ENCODE results near the gene CLCN2. TPM values are rescaled to one million over a fixed set of nuclear protein-coding genes. Genes with fewer than 3 reads are reported as not detected.

CLCN2 gene
- total RNA-seq, 1 donor from 2014 or later = 8.4 TPM

DNA sequence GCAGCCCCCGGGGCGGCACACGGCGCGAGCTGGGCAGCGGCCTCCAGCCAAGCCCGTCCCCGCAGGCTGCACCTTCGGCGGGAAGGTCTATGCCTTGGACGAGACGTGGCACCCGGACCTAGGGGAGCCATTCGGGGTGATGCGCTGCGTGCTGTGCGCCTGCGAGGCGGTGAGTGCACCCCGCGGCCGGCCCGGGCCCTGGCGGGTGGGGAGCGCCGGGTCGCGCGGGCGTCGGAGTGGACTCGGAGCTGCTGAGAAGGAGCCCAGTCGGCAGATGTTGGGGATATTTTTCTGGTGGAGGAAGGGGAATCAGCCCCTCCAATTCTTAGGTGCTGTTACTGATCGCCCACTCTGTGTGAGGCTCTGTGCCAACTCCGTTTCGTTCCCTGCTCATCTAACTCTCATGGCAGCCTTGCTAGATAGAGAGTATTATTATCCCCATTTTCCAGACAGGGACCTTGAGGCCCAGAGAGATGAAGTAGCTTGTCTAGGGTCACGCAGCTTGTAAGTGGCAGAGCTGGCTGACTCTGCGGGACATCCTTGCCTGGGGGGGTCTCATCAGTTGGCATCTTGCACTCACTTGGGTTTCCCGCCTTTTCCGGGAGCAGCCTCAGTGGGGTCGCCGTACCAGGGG lies 19.3 kb upstream of the CLCN2 start:
- no peak for DNase-seq

DNA sequence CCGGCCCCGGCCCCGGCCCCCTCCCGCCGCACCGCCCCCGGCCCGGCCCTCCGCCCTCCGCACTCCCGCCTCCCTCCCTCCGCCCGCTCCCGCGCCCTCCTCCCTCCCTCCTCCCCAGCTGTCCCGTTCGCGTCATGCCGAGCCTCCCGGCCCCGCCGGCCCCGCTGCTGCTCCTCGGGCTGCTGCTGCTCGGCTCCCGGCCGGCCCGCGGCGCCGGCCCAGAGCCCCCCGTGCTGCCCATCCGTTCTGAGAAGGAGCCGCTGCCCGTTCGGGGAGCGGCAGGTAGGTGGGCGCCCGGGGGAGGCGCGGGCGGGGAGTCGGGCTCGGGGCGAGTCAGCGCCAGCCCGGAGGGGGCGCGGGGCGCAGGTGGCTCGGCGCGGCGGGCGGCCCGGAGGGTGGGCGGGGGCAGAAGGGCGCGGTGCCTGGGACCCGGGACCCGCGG lies 18.8 kb upstream of the CLCN2 start:
- DNase-seq = peak; percentile 37

DNA sequence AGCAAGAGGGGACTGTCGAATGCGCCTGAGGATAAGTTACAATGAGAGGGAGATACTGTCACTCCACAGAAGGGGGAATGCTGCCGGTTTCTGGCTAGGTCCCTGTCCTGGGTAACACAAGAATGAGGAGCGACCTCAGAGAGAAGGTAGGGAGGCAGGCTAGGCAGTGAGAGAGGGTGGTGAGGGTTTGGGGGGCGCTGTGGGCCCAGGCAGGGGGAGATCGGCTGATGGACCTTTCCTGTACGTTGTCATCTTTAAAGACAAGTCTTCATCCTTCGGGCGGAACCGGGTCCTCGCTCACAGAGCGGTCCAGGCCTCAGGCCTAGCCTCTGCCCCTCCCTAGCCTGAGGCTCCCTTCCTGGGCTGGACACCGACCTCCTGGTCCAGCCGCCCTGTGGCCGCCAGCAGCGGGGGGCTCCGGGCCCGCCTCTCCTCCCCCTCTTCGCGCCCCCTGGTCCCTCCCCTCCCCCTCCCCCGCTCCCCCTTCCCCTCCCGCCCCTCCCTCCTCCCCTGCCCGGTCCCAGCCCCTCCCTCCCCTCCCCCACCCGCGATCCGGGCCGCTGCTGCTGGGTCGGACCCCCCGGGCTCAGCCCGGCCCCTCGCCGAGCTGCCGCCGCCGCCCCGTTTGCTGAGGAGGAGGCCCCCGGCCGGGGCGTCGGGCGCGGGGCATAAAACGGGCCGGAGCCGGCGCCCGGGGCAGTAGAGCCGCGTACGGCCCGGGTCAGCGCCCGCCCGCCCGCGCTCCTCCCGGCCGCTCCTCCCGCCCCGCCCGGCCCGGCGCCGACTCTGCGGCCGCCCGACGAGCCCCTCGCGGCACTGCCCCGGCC lies 18.2 kb upstream of the CLCN2 start, which contains the start of gene CHRD:
Gene CHRD (plus strand): TSS at position 697 of the 827 bp plus-strand sequence. CDS start 265 bp downstream, outside the sequence.
- no peak for DNase-seq

DNA sequence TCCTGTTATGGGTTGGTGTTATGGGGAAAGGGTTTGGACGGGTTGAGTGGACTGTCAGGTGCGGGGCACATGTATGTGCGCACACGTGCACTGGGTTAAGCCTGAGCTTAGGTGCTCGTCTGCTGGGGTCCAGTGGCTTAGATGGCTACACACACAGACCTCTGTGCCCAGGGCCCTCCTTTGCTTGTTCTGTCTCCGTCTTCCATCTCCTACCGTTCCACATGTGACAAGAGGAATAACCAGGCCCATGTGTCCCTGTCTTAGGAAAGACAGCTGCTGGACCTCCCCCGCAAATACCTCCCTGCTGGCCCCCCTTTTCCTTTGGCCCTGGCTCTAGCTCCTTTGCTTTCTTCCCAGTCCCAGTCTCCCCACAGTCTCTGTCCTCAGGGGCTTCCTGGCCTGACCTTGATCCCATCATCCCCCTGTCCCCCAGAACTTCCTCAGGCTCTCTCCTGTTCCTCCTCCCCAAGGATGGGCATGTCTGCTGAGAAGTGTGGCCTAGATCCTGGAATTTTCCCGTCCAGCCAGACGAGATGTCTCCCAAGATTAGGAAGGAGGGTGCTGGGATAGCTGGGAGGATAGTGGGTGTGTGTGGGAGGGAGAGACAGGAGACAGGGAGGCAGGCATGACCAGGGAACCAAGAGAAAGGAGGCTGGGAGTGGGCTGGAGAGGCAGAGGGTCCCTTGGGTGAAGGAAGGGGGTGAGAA lies 17.4 kb upstream of the CLCN2 start:
- DNase-seq = no peak

DNA sequence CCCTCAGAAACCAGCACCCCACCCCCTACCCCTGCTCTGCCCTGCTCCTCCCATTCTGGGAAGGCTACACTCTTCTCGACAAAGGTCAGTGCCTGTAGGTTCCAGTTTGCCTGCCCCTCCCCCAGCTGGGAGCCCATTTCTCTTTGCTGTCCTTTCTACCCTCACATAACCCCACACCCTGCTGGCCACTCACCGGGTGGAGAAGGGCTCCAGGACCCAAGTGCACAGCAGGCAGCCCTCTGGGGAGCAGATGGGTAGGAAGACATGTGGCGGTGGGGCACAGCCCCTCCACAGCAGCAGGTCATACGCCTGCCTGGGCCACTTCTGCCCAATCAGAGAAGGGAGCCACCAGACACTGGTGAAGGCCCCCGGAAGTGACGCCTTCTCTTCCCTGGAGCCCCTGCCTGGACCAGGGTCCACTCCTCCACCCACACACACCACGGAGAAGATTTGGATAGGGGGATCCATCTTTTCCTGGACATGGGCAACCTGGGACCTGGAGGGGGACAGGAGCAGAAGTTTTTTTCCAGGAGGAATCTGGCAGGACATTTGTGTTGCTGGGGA lies 16.6 kb upstream of the CLCN2 start, which contains the start of gene THPO:
Gene THPO (minus strand): TSS at position 326 of the 564 bp plus-strand sequence. CDS start 1,948 bp downstream, outside the sequence.
- DNase-seq = no peak

DNA sequence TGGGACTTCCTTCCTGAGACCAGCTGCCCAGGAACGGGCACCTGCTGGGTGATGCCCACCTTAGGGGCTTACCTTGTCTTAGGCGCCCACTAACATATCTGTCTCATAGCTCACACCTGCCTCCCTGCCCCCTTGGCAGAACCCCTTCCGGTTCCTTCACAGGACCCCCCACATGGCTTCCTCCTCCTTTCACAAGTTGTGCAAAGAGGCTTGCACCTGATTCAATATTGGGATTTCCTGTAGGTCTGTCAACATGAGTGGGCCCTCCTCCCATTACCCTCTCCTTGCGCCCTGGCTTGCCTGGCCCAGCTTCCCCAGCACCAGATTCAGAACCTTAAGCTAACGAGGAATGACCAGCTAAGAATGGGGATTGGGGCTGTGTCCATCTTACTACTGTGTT lies 16.0 kb upstream of the CLCN2 start:
- DNase-seq = no peak

DNA sequence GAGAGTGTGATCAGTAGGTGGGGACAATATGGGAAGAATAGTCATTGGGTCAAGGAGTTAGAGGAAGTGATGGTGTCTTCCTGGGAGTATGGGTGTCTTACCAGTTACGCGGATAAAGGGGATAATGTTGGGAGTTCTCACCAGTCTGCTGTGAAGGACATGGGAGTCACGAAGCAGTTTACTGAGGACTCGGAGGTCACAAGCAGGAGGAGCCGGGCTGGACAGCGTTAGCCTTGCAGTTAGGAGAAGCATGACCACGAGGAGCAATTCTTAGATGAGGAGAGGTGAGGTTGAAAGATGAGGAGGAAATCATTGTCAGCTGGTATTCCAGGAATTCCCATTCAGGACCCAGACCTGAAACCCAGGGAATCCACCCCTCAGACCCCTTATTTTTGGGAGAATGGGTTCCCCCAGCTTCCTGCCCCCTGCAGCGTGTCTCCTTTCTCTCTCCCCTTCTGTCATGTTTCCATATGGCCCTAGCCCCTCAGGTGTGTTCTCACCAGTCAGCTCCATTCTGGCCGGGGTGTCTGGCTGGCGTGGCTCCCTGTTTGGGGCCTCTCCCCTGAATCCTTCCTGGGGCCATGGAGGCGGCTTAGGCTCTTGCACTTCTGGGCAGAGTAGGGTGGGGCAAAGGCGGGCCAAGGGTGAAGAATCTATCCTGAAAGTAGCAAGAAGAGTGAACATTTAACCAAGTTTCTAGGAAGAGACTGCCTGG lies 14.5 kb upstream of the CLCN2 start:
- no peak for DNase-seq

DNA sequence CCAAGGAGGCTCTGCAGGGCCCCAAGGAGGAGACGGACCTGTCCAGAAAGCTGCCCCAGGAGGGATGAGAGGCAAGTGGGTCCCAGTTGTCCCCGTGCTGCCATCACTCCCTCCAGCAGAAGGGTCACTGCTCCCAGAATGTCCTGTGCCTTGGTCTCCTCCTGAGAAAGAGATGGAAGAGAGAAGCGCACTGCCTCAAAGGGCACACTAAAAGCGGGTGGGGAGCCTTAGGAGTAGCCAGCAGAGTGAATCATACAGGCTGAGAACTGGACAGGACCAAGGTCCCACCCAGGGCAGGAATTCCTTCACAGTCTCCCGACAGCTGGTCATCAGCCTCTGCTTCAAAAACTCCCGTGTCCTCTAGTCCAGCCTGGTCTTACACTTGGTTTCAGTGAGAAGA lies 12.0 kb upstream of the CLCN2 start:
- no peak for DNase-seq

DNA sequence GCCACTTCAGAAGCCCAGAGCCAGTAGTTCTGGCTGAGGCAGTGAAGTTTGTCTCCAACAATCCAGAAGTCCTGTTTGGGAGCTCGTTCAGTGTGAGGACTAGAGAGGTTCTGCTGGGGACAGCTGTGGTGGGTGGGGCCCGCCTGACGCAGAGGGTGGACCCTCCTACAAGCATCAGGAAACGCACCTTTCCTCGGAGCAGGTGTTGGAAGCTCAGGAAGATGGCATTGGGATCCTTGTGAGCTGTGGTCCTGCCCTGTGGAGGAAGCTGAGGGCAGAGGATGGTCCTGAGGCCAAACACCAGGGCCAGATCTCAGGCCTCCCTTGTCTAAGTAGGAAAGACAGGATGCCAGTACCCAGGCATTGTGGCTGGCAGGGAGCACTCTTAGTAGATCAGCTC lies 11.5 kb upstream of the CLCN2 start:
- DNase-seq = no peak

DNA sequence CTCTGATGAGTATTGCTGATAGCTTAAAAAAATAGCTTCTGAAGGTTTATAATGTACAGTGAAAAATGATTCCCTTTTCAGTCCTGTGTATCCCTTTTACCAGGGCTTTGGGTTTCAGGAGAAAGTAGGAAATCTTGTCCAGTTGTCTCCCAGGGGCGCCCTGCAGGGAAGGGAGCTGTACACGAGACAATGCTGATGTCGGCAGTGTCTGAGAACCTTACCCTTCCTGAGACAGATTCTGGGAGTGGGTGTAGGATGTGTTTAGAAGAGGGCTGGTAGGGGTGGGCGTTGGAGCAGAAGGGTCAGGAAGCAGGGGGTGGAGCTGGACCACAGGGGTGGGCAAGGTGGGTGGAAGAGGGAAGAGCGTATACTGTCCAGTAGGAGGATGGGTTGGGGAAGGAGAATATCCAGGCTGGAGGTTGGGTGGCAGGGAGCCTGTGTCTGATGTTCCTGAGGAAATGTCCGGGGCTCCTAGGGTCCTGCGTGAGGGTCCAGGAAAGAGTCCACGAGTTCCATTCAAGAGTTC lies 11.0 kb upstream of the CLCN2 start:
- DNase-seq = no peak

DNA sequence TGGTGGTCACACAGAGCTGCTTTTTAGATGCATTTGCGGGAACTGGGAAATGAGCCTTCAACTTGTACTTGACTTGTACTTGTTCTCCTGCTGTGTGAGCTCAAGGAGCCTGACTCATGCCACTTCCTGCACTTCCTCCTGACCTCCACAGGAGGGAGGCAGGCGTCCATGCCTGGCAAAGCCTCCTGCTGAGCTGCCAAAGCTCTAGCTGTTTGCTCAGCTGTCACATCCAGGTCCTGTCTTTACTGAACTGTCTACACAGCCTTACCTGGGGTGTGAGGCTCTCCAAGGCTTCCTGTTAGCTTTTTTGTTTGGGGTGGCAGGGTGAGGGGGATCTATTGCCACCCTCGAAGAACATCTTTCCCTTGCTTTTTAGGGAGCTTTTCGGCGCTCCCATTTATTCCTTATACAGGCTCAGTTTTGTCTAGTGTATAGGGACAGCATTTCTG lies 10.2 kb upstream of the CLCN2 start:
- peak; percentile 71 for DNase-seq

DNA sequence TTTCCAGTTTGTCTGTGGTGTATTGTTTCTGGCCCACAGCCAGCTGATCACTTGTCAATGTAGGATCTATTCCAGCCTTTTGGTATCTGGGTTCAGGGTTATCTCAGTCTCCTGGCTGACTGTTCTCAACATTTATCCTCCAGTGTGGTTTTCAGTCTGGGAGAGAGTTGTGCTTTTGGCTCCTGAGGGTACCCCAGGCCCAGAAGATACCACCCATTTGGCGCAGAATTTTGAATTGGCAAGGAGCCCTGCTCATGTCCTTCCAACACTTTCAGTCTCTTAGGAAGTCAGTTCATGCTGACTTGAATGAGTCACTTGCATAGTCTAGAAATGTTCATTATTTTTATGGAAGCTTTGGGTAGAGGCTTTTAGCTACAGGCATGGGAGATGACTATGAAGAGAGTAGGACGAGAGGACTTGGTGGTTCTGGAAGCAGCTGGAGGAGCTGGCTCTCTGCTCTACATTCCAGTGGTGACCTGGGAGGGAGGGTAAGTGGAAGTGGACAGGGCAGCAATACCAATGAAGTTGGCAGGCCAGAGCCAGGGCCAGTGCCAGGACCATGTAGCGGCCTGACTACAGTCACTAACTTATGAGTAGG lies 7.3 kb upstream of the CLCN2 start:
- no peak for DNase-seq

DNA sequence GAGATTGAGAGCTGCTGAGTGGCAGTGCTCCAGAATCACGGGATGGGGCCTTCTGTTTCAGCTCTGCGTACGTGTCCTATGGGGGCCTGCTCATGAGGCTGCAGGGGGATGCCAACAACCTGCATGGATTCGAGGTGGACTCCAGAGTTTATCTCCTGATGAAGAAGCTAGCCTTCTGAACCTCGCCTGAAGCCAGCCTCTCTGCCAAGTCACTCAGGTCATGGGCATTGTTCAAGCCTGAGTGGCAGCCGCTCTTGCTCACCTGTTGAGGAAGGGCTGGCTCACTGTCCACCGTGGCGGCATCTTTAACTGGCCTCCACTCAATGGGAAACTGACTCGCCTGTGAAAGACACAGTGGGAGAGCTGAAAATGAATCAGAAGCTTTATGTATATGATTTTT lies 6.7 kb upstream of the CLCN2 start:
- DNase-seq = no peak

DNA sequence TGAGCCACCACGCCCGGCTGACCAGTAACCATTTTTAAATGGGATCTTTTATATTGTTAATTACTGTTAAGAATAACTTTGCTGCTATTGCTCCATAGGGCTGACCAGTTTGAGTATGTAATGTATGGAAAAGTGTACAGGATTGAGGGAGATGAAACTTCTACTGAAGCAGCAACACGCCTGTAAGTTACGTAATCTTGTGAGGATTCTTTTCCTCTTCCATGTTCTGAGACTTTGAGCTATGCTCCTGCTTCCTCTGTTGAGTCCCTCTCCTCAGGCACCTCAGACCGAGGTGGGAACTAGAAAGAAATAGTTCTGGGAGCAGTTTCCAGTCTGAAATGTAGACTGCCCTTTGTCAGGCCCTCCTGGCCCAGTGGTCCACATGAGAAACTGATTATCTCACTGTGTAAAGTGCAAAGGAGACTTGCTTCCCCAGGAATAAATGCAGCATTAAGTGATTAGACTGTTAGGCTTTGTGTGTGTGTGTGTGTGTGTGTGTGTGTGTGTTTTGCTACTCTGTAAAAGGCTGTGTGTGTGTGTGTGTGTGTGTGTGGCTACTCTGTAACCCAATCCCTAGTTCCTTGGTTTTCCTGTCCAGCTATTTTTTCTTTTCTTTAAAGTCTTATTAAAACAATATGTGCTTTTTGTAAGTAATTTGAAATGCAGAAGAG lies 5.3 kb upstream of the CLCN2 start:
- no peak for DNase-seq

DNA sequence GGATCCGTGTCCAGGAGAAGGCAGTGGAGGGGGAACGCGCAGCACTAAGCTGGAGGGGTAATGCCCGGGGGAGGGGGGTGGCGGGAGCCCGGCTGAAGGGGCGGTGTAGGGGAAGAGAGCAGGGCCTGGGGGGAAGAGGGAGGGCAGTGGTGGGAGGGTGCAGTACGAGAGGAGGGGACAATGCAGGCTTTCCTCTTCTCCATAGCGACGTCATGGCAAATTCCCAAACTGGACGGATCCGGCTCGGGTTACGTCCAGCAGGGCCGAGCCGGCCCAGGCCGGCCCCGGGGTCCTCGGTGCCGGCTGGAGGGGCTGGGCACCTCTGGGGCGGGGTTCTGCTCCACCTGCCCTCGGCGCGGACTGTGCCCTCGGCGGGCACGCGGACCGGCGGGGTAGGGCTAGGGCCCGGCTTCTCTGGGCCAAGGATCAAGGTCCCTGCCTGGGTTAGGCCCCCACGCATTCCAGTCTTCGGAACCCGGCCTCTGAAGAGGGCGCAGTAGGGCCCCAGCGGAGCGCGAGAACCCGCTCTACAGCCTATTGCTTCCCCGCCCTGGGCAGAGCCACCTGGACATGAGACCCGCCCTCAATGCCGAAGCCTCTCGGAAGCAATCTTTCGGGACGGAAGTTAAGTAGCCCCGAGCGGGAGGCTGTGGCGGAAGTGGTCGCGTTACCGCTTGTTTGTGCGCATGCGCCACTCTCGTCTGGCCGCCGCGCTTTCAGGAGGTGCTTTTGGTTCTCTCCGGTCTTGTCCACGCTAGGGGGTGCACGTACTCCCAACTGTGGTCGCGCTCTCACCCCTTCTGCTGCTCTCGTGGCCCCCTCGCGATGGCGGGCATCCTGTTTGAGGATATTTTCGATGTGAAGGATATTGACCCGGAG lies 1.5 kb upstream of the CLCN2 start:
- DNase-seq = peak; percentile 91

DNA sequence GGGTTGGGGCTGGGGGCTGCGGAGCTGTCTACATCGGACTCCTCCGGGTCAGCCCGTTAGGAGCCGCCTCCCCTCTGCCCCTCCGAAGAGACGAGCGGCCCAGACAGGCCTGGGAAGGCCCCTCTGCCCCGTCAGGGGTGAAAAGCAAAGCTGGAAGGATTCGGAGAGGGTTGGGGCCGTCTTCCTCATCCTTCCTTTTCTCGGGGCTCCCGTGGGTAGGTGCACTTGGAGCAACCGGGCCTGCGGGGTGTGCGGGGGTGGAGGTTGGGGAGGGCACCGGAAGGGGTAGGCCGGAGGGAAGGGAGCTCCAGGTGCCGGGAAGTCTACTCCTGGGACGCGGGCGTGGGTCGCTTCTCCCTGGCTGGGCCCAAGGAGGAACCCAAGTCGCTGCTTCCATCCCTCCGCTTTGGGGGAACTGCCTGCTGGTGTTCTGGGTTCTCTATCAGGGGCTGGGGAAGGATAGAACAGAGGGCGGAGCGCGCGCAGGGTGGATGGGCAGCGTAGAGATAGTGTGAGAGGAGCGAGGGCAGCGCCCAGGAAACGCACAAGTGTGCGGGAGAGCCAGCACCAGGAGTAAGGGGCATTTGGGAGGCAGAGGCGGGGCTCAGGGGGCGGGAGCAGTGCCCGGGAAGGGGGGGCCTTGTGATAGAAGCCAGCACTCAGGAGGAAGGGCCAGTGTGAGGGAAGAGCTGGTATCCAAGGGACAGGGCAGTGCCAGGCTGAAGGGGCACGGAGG lies 695 bp upstream of the CLCN2 start:
- peak; percentile 86 for DNase-seq

DNA sequence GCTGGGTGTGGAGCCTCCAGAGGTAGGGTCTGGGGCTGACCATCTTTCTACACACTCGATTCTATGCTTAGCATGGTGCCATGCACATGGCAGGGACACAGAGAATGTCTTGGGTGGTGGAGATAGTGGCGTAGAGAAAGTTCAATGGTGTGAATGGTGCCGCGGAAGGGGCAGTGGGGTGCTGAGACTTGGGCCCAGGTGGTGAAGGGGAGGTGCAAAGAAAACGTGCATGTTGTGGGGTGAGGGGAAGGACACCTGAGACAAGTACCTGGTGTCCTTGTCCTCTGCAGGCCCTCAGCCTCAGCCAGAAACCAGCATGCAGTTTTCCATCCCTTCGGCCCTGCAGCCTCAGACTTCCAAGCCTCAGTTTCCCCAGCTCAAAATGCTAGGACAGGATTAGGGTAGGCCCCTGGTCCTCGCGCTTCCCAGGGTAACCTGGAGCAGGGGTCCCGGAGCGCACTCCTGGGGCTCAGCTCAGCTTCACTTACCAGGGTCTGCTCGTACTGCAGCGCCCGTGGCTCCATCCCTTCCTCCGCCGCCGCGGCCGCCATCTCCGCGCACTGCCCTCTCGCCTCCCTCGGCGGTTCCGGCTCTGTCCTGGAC lies 375 bp downstream of the CLCN2 start:
- DNase-seq = no peak
